Omental fat pad (tissue), 4 donors: Measurements from ENCODE around the gene SPART. TPM values are rescaled to one million over a fixed set of nuclear protein-coding genes. Genes with fewer than 3 reads are reported as not detected.

Experiments
- ATAC-seq: fragments of 150-250 bp; one replicate; pipeline ENCODE4 v1.9.1; 2016; ENCODE audit warnings: mild to moderate bottlenecking, moderate library complexity; ENCODE audit not compliant: low FRiP score
- DNase-seq: peaks from one replicate; pipeline ENCODE4 v3.0.0-alpha.2; 2019; ENCODE audit warnings: low spot score
- total RNA-seq, 4 donors: library from RNA; depleted of rRNA; stranded (reverse); fragments of >200 nt; gene quantifications; one replicate each; pipeline ENCODE4 v1.1.0, GENCODE V29; 2016
- TF ChIP-seq, protein P1 (sequence below), 3 donors: fragments of 450-650 bp; IDR thresholded peaks; one replicate each; pipeline ENCODE4 v1.5.1; 2016 to 2017; ENCODE audit warnings: antibody characterized with exemption in 3 of 3, mild to moderate bottlenecking in 3 of 3, moderate library complexity in 2 of 3

The SPART gene
- total RNA-seq, 4 donors from 2014 or later = 70.7 to 98.0 (median 73.6) TPM

GRCh38 chr13:36371185-36371584 lies 25.0 kb upstream of the SPART start:
- TF ChIP-seq, protein P1, sequence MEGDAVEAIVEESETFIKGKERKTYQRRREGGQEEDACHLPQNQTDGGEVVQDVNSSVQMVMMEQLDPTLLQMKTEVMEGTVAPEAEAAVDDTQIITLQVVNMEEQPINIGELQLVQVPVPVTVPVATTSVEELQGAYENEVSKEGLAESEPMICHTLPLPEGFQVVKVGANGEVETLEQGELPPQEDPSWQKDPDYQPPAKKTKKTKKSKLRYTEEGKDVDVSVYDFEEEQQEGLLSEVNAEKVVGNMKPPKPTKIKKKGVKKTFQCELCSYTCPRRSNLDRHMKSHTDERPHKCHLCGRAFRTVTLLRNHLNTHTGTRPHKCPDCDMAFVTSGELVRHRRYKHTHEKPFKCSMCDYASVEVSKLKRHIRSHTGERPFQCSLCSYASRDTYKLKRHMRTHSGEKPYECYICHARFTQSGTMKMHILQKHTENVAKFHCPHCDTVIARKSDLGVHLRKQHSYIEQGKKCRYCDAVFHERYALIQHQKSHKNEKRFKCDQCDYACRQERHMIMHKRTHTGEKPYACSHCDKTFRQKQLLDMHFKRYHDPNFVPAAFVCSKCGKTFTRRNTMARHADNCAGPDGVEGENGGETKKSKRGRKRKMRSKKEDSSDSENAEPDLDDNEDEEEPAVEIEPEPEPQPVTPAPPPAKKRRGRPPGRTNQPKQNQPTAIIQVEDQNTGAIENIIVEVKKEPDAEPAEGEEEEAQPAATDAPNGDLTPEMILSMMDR (IDR thresholded peaks at IDR 0.05) = no peak
- ATAC-seq (no peak), DNase-seq (no peak)

- DNase-seq (no peak), ATAC-seq (no peak)
- TF ChIP-seq, protein P1 (IDR thresholded peaks at IDR 0.05) = no peak
Measured at GRCh38 chr13:36370108-36370429, 23.9 kb upstream of the SPART start.

- TF ChIP-seq, protein P1 (IDR thresholded peaks at IDR 0.05) = no peak
- ATAC-seq (no peak), DNase-seq (no peak)
Measured at GRCh38 chr13:36369268-36370107, 23.3 kb upstream of the SPART start.

DNA sequence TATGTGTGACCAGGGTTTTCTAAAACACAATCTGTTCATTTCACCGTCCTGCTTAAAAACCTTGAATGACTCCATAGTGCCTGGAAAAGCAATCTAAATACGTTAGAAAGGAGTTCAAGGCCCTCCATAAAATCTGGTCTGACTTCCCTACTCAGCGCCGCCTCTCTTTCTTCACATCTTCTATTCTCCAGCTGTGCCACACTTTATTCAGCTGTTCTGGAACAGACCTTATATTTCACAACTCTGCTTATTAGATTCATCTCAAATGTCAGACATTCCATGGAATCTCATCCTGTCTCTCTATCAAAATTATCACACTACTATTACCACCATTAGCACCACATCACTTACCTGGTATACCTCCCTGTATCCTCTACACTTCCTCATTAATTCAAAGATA lies 19.8 kb upstream of the SPART start:
- TF ChIP-seq, protein P1 (IDR thresholded peaks at IDR 0.05) = no peak
- no peak for DNase-seq
- ATAC-seq = no peak

GRCh38 chr13:36363366-36363863 lies 17.2 kb upstream of the SPART start:
- DNase-seq (no peak), ATAC-seq (no peak)
- TF ChIP-seq, protein P1 (IDR thresholded peaks at IDR 0.05) = no peak

DNA sequence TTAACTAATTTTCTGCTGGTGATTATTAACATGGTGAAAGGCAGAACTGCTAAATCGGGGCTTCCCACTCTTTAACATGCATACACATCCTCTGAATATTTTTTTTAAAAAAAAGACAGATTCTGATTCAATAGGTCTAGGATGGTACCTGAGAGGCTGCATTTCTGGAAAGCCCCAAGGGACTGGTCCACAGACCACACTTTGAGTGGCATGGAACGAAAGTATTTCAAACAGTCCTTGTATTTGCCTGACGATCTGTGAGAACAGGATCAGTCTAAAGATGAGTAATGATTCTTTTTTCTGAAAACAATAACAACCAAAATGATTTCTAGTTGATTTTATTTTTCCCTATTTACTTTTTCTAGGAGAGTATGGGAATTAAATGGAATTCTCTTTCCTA lies 16.7 kb upstream of the SPART start:
- no peak for ATAC-seq
- no peak for DNase-seq
- TF ChIP-seq, protein P1 (IDR thresholded peaks at IDR 0.05) = no peak

DNA sequence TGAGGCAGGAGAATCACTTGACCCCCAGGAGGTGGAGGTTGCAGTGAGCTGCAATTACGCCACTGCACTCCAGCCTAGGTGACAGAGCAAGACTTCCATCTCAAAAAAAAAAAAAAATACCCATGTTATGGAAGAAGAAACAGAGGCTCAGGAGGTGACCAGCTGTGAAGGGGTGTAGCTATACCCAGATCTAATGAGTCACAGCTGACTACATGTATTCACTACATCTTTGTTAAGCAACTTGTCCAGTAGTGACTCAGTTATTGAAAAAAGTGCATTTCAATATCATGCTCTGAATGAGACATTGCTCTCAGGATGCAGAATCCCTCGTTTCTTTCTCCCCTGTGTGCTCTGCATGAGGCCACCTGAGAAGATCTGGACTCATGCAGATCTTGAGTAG lies 16.1 kb upstream of the SPART start:
- DNase-seq (no peak), ATAC-seq (peak; percentile 69)
- TF ChIP-seq, protein P1 (IDR thresholded peaks at IDR 0.05) = no peak
